NK-92 treated with Interleukin-12 subunit alpha and Interleukin-12 subunit beta, amount 100 ng/mL, for 24 hours (cell line): ENCODE results near the gene BANF2.

Experiments used
- DNase-seq: peaks from one replicate; lab custom pipeline; 2025; lab: John Stamatoyannopoulos, UW

BANF2 gene

GRCh38 chr20:17710379-17711266 is 10.9 kb downstream of the BANF2 start:
- DNase-seq: no peak

- DNase-seq: no peak
Observed at GRCh38 chr20:17711267-17711627, 11.5 kb downstream of the BANF2 start.

GRCh38 chr20:17712201-17712600 is 12.4 kb downstream of the BANF2 start:
- no peak for DNase-seq

GRCh38 chr20:17712708-17713107 is 12.9 kb downstream of the BANF2 start:
- no peak for DNase-seq

- DNase-seq: no peak
Observed at GRCh38 chr20:17714597-17714996, 14.8 kb downstream of the BANF2 start.

GRCh38 chr20:17715075-17715474 is 15.3 kb downstream of the BANF2 start:
- no peak for DNase-seq

GRCh38 chr20:17716331-17716730 is 16.6 kb downstream of the BANF2 start:
- no peak for DNase-seq

- DNase-seq: no peak
Observed at GRCh38 chr20:17720755-17721154, 21.0 kb downstream of the BANF2 start.

- DNase-seq: no peak
Observed at GRCh38 chr20:17721802-17722486, 22.2 kb downstream of the BANF2 start.

GRCh38 chr20:17722493-17723300 is 22.9 kb downstream of the BANF2 start:
- DNase-seq: no peak

GRCh38 chr20:17723301-17723691 is 23.5 kb downstream of the BANF2 start:
- no peak for DNase-seq

GRCh38 chr20:17725094-17725835 is 25.5 kb downstream of the BANF2 start:
- no peak for DNase-seq

GRCh38 chr20:17726902-17727301 is 27.1 kb downstream of the BANF2 start:
- no peak for DNase-seq

- no peak for DNase-seq
Observed at GRCh38 chr20:17727351-17727750, 27.6 kb downstream of the BANF2 start.

- no peak for DNase-seq
Observed at GRCh38 chr20:17728074-17728473, 28.3 kb downstream of the BANF2 start.

- DNase-seq: no peak
Observed at GRCh38 chr20:17730071-17730470, 30.3 kb downstream of the BANF2 start.

- DNase-seq: no peak
Observed at GRCh38 chr20:17731233-17731632, 31.5 kb downstream of the BANF2 start.

- DNase-seq: no peak
Observed at GRCh38 chr20:17732907-17733521, 33.2 kb downstream of the BANF2 start.

GRCh38 chr20:17733767-17734304 is 34.1 kb downstream of the BANF2 start:
- no peak for DNase-seq

GRCh38 chr20:17734374-17734773 is 34.6 kb downstream of the BANF2 start:
- DNase-seq: no peak

- DNase-seq: no peak
Observed at GRCh38 chr20:17735206-17735804, 35.5 kb downstream of the BANF2 start.
